H1 (cell line): ENCODE measurements around the gene FLNC. TPM values are rescaled to one million over a fixed set of nuclear protein-coding genes. Genes with fewer than 3 reads are reported as not detected.

Source experiments
- CTCF ChIA-PET: fragments of 300-600 bp; sonication (Branson Sonifier 250); formaldehyde crosslinking; loops from one replicate; lab custom pipeline; 2021; ENCODE audit not compliant: partially characterized antibody; lab: Charles Lee
- POLR2A ChIA-PET: fragments of 300-600 bp; sonication (Branson Sonifier 250); formaldehyde crosslinking; loops from one replicate; lab custom pipeline; 2021; ENCODE audit warnings: inconsistent platforms; ENCODE audit not compliant: partially characterized antibody; lab: Charles Lee
- DNase-seq, 2 experiments: peaks; one replicate each; pipeline versions ENCODE4 v3.0.0 to v3.0.0-alpha.2; 2010 to 2022; ENCODE audit warnings: low spot score in 2 of 2, low read depth in 1 of 2, mixed read lengths in 1 of 2
- FAIRE-seq: peaks from 2 replicates; lab custom pipeline; 2011; peaks lifted over from hg19 to GRCh38; lab: Jason Lieb, UNC
- H2AFZ ChIP-seq: 2 replicates; pipeline ENCODE4 v1.8.1; 2012; ENCODE audit warnings: low read length, inconsistent platforms
- H2AK5ac ChIP-seq: 2 replicates; pipeline ENCODE4 v1.6.1; 2013; ENCODE audit warnings: low read depth, low read length
- H2BK120ac ChIP-seq: replicated peaks from 2 replicates; pipeline ENCODE3; 2013; ENCODE audit warnings: low read depth, low read length, inconsistent platforms
- H2BK12ac ChIP-seq: 2 replicates; pipeline ENCODE4 v1.6.1; 2013; ENCODE audit warnings: low read depth, low read length
- H2BK15ac ChIP-seq: 2 replicates; pipeline ENCODE4 v1.6.1; 2013; ENCODE audit warnings: low read length
- H2BK20ac ChIP-seq: 2 replicates; pipeline ENCODE4 v1.6.1; 2013; ENCODE audit warnings: low read length
- H2BK5ac ChIP-seq: 2 replicates; pipeline ENCODE4 v1.6.1; 2013; ENCODE audit warnings: low read depth, low read length
- H3K14ac ChIP-seq: 2 replicates; pipeline ENCODE4 v1.6.1; 2013; ENCODE audit warnings: inconsistent platforms; ENCODE audit not compliant: insufficient read length
- H3K18ac ChIP-seq: 2 replicates; pipeline ENCODE4 v1.6.1; 2013; ENCODE audit warnings: low read length; ENCODE audit errors: extremely low read depth
- H3K23ac ChIP-seq: 2 replicates; pipeline ENCODE4 v1.6.1; 2013; ENCODE audit warnings: inconsistent platforms; ENCODE audit not compliant: insufficient read length
- H3K23me2 ChIP-seq: 2 replicates; pipeline ENCODE4 v1.6.1; 2013; ENCODE audit warnings: low read depth, low read length
- H3K27ac ChIP-seq: 2 replicates; pipeline ENCODE4 v1.6.1; 2011; ENCODE audit warnings: low read depth, low read length, inconsistent platforms
- H3K27me3 ChIP-seq, 4 experiments: replicated peaks in 1 of 4; 1 replicate in 1 of 4; 2 replicates in 3 of 4; pipeline versions ENCODE4 v1.6.1 to v1.8.1; 2011 to 2013; ENCODE audit warnings: low read length in 3 of 4, mild to moderate bottlenecking in 3 of 4, inconsistent platforms in 2 of 4, mixed read lengths in 2 of 4, moderate library complexity in 1 of 4; ENCODE audit not compliant: control insufficient read depth in 3 of 4, insufficient read depth in 3 of 4; ENCODE audit errors: extremely low read depth in 1 of 4
- H3K36me3 ChIP-seq, 4 experiments: 2 replicates each; pipeline versions ENCODE4 v1.6.1 to v1.8.1; 2011 to 2013; ENCODE audit warnings: mild to moderate bottlenecking in 4 of 4, low read length in 3 of 4, moderate library complexity in 2 of 4, control low read depth in 1 of 4, inconsistent platforms in 1 of 4; ENCODE audit not compliant: insufficient read depth in 4 of 4, control insufficient read depth in 2 of 4
- H3K4ac ChIP-seq: replicated peaks from 2 replicates; pipeline ENCODE3; 2013; ENCODE audit warnings: low read length, low read depth, mixed read lengths, inconsistent platforms; ENCODE audit not compliant: insufficient read length
- H3K4me1 ChIP-seq, 4 experiments: replicated peaks in 1 of 4; 1 replicate in 1 of 4; 2 replicates in 3 of 4; pipeline versions ENCODE4 v1.6.1 to v1.8.1; 2011 to 2013; ENCODE audit warnings: low read length in 3 of 4, inconsistent platforms in 2 of 4, mixed read lengths in 1 of 4; ENCODE audit not compliant: insufficient read depth in 4 of 4, control insufficient read depth in 3 of 4
- H3K4me2 ChIP-seq, 2 experiments: 2 replicates each; pipeline versions ENCODE4 v1.6.1 to v1.8.1; 2011 to 2013; ENCODE audit warnings: low read depth in 2 of 2, low read length in 2 of 2, control low read depth in 1 of 2, inconsistent platforms in 1 of 2, mild to moderate bottlenecking in 1 of 2; ENCODE audit not compliant: insufficient read depth in 1 of 2
- H3K4me3 ChIP-seq, 4 experiments: fragments of 200-600, 300-600 bp in 1 of 4; sonication (generic), shearing (Covaris generic), sonication (Bioruptor Twin) in 1 of 4; 2 replicates each; pipeline versions ENCODE4 v1.5.1 to v1.8.1; 2011 to 2016; ENCODE audit warnings: low read length in 4 of 4, low read depth in 3 of 4, control low read depth in 2 of 4, inconsistent platforms in 2 of 4, mild to moderate bottlenecking in 2 of 4, mixed read lengths in 1 of 4, moderate library complexity in 1 of 4; ENCODE audit not compliant: insufficient read depth in 2 of 4; ENCODE audit errors: extremely low read depth in 1 of 4
- H3K56ac ChIP-seq: replicated peaks from 2 replicates; pipeline ENCODE3; 2013; ENCODE audit warnings: low read depth, mild to moderate bottlenecking, mixed read lengths, low read length, inconsistent platforms; ENCODE audit not compliant: insufficient read length
- H3K79me1 ChIP-seq: 2 replicates; pipeline ENCODE4 v1.6.1; 2013; ENCODE audit warnings: low read depth, low read length, control low read depth
- H3K79me2 ChIP-seq, 2 experiments: 2 replicates each; pipeline versions ENCODE4 v1.6.1 to v1.8.1; 2012 to 2013; ENCODE audit warnings: low read length in 2 of 2, mild to moderate bottlenecking in 2 of 2, inconsistent platforms in 1 of 2; ENCODE audit not compliant: insufficient read depth in 2 of 2, control insufficient read depth in 1 of 2
- H3K9ac ChIP-seq, 4 experiments: replicated peaks in 1 of 4; 1 replicate in 1 of 4; 2 replicates in 3 of 4; pipeline versions ENCODE4 v1.6.1 to v1.8.1; 2011 to 2013; ENCODE audit warnings: low read depth in 3 of 4, low read length in 3 of 4, control low read depth in 2 of 4, mild to moderate bottlenecking in 2 of 4, moderate library complexity in 2 of 4, inconsistent platforms in 1 of 4; ENCODE audit errors: extremely low read depth in 1 of 4
- H3K9me3 ChIP-seq, 2 experiments: 2 replicates each; pipeline versions ENCODE4 v1.6.1 to v1.8.1; 2012 to 2013; ENCODE audit warnings: mild to moderate bottlenecking in 2 of 2, moderate library complexity in 2 of 2, control low read depth in 1 of 2, inconsistent platforms in 1 of 2, low read depth in 1 of 2, low read length in 1 of 2, mixed read lengths in 1 of 2; ENCODE audit not compliant: insufficient read depth in 2 of 2
- H4K20me1 ChIP-seq, 2 experiments: replicated peaks in 1 of 2; 2 replicates each; pipeline versions ENCODE3 to v1.8.1; 2011 to 2013; ENCODE audit warnings: inconsistent platforms in 2 of 2, low read length in 2 of 2, mild to moderate bottlenecking in 1 of 2; ENCODE audit not compliant: insufficient read depth in 2 of 2, control insufficient read depth in 1 of 2
- H4K5ac ChIP-seq: 2 replicates; pipeline ENCODE4 v1.6.1; 2013; ENCODE audit warnings: low read length, low read depth, mixed read lengths, inconsistent platforms; ENCODE audit not compliant: insufficient read length
- H4K8ac ChIP-seq: 2 replicates; pipeline ENCODE4 v1.8.0; 2013; ENCODE audit warnings: mild to moderate bottlenecking, moderate library complexity, low read length, inconsistent platforms; ENCODE audit not compliant: insufficient read depth; ENCODE audit errors: extremely low read depth
- H4K91ac ChIP-seq: replicated peaks from 2 replicates; pipeline ENCODE3; 2013; ENCODE audit warnings: low read length, mixed read lengths, inconsistent platforms; ENCODE audit not compliant: insufficient read length
- CREB1 ChIP-seq: IDR thresholded peaks from 2 replicates; pipeline ENCODE4 v1.6.1; 2012; ENCODE audit warnings: inconsistent platforms
- WGBS, 2 experiments: shearing (Covaris generic) in 1 of 2; methylation state at CpG; one replicate each; pipeline versions ENCODE4 v1.1.6 to v1.1.7; 2013 to 2015; ENCODE audit warnings: low lambda C conversion rate in 2 of 2, mixed read lengths in 2 of 2, inconsistent platforms in 1 of 2, low coverage in 1 of 2, missing lambda C conversion rate in 1 of 2; ENCODE audit not compliant: insufficient replicate concordance in 2 of 2, insufficient coverage in 1 of 2, insufficient read length in 1 of 2; ENCODE audit errors: extremely low coverage in 1 of 2, missing lambda C conversion rate in 1 of 2; 5-methylcytosine and 5-hydroxymethylcytosine counted together
- polyA plus RNA-seq, 7 experiments: library from polyadenylated mRNA; depleted of rRNA in 3 of 7; stranded (reverse) in 5 of 7; unstranded in 2 of 7; fragments of >200 nt in 5 of 7; fragments of 200-250 nt in 2 of 7; gene quantifications; 1 replicate in 5 of 7; 2 replicates in 1 of 7; 4 replicates in 1 of 7; pipeline versions ENCODE4 v1.2.1 to v1.2.3, GENCODE V29; 2011 to 2013; ENCODE audit warnings: missing spikeins in 2 of 7, mixed read lengths in 2 of 7
- total RNA-seq: library from RNA; stranded (reverse); fragmentation: NEBNext Ultra II Directional; extraction: Animal tissue kit (Norgen Biotek cat#: 25700); gene quantifications from 2 replicates; pipeline ENCODE4 v1.2.1, GENCODE V29; 2021

FLNC gene
- total and polyA plus RNA-seq, 2 of the 8 experiments (the other 6 are each of a cell fraction or from before 2014, with no cell fraction given) = 1.9 to 10.7 TPM

- ChIA-PET CTCF (interaction anchor here (0.8 to 1.5 kb wide), 6 partner anchors 11 to 61 kb away, joined by 3 to 8 read pairs (median 4); no protein-coding TSS in a partner anchor), POLR2A (interaction anchor here (0.7 kb wide), 1 partner anchor 8 kb away, joined by 3 read pairs; no protein-coding TSS in a partner anchor)
- no peak overlapping the region for H3K4ac ChIP-seq
- no peaks in the 10 kb centered on the region for H3K79me1 ChIP-seq
- H2AFZ ChIP-seq = no peak overlapping the region
- no peaks in the 10 kb centered on the region for H3K27me3 ChIP-seq
- H3K23me2 ChIP-seq = no peaks in the 10 kb centered on the region
- H2BK5ac ChIP-seq = no peak overlapping the region
- no peaks in the 10 kb centered on the region for H3K36me3 ChIP-seq
- H4K5ac ChIP-seq = no peak overlapping the region
- H3K23ac ChIP-seq = no peak overlapping the region
- no peak overlapping the region for H4K8ac ChIP-seq
- no peaks in the 10 kb centered on the region for H3K9me3 ChIP-seq
- FAIRE-seq (no peak), DNase-seq (no peak)
- no peaks in the 10 kb centered on the region for H4K20me1 ChIP-seq
- TF ChIP-seq CREB1 = no peak
- H3K14ac ChIP-seq = no peak overlapping the region
- H3K4me1 ChIP-seq = peaks cover 0 to 9% (median 4%) of the 10 kb centered on the region in 4 experiments; a peak in 5 of 7 replicates
- no peak overlapping the region for H2BK15ac ChIP-seq
- H2BK12ac ChIP-seq = no peak overlapping the region
- WGBS, 2 experiments = 83% methylated on average over 16 of the region's 17 CpGs; no CpG with 5 or more reads in 1 of the 2 experiments
- no peak overlapping the region for H3K4me2 ChIP-seq
- no peak overlapping the region for H4K91ac ChIP-seq
- no peaks in the 10 kb centered on the region for H3K79me2 ChIP-seq
- H2BK20ac ChIP-seq = no peak overlapping the region
- H2AK5ac ChIP-seq = no peak overlapping the region
- no peak overlapping the region for H3K56ac ChIP-seq
- no peak overlapping the region for H2BK120ac ChIP-seq
- no peak overlapping the region for H3K18ac ChIP-seq
- H3K4me3 ChIP-seq = no peak overlapping the region
- no peak overlapping the region for H3K27ac ChIP-seq
- no peak overlapping the region for H3K9ac ChIP-seq
Measured at GRCh38 chr7:128856001-128856718, 26.0 kb downstream of the FLNC start.
